Activated T-cell treated with anti-CD3 and anti-CD28 coated beads, Interleukin-2, amount 50 U/mL, for 72 hours (primary cell): ENCODE data around the gene NTN3. TPM values are rescaled to one million over a fixed set of nuclear protein-coding genes. Genes with fewer than 3 reads are reported as not detected.
A peak's percentile ranks its signal among the peaks of the same experiment; 100 is the strongest.

Experiments
- ATAC-seq, 2 donors: fragments of 150-1000 bp; cut with Tn5 transposase; replicated peaks in 1 of 2; 2 replicates each; pipeline ENCODE4 v1.10.0; 2021; ENCODE audit warnings: moderate library complexity in 2 of 2, mild to moderate bottlenecking in 1 of 2
- DNase-seq, 2 donors: peaks; one replicate each; pipeline ENCODE4 v3.0.0; 2021 to 2022; ENCODE audit warnings: mixed read lengths in 1 of 2
- H3K27ac Mint-ChIP-seq: one replicate; pipeline ENCODE4 v1.8.0; 2022; ENCODE audit warnings: mild to moderate bottlenecking, moderate library complexity, mixed read lengths
- H3K27me3 Mint-ChIP-seq: one replicate; pipeline ENCODE4 v1.8.0; 2022; ENCODE audit warnings: low read depth, mixed read lengths
- H3K36me3 Mint-ChIP-seq, 2 donors: one replicate each; pipeline ENCODE4 v1.8.0; 2022; ENCODE audit warnings: mixed read lengths in 2 of 2, mild to moderate bottlenecking in 1 of 2; ENCODE audit not compliant: insufficient read depth in 2 of 2
- H3K4me1 Mint-ChIP-seq: one replicate; pipeline ENCODE4 v1.8.0; 2022; ENCODE audit warnings: low read depth, mixed read lengths
- H3K4me3 Mint-ChIP-seq, 2 donors: one replicate each; pipeline ENCODE4 v1.8.0; 2022; ENCODE audit warnings: mild to moderate bottlenecking in 2 of 2, mixed read lengths in 2 of 2, moderate library complexity in 2 of 2
- H3K9me3 Mint-ChIP-seq, 2 donors: one replicate each; pipeline ENCODE4 v1.8.0; 2022; ENCODE audit warnings: mixed read lengths in 2 of 2
- total RNA-seq, 2 donors: library from RNA; stranded (reverse); gene quantifications; one replicate each; pipeline ENCODE4 v1.2.3, GENCODE V29; 2022

Gene NTN3
- total RNA-seq, 2 donors from 2014 or later: not detected

- ATAC-seq (no peak), DNase-seq (no peak)
- H3K9me3 Mint-ChIP-seq: no peaks in the 10 kb centered on the region
- peak overlapping the region; percentile 35 for H3K27ac Mint-ChIP-seq
- peaks cover 78% of the 10 kb centered on the region for H3K4me1 Mint-ChIP-seq
- no peaks in the 10 kb centered on the region for H3K27me3 Mint-ChIP-seq
- peak overlapping the region; percentile 88 to 92 for H3K4me3 Mint-ChIP-seq
- peaks cover 2 to 8% of the 10 kb centered on the region in 2 donors for H3K36me3 Mint-ChIP-seq
These were observed 45.5 kb downstream of the NTN3 start for GRCh38 chr16:2516391-2517240.

- Mint-ChIP-seq H3K4me3 (no peak overlapping the region), H3K36me3 (peaks cover 2 to 8% of the 10 kb centered on the region in 2 donors), H3K27me3 (no peaks in the 10 kb centered on the region), H3K9me3 (no peaks in the 10 kb centered on the region), H3K4me1 (peaks cover 67% of the 10 kb centered on the region), H3K27ac (no peak overlapping the region)
- no peak for DNase-seq
- ATAC-seq: no peak
These were observed 47.0 kb downstream of the NTN3 start for GRCh38 chr16:2517954-2518605.

DNA sequence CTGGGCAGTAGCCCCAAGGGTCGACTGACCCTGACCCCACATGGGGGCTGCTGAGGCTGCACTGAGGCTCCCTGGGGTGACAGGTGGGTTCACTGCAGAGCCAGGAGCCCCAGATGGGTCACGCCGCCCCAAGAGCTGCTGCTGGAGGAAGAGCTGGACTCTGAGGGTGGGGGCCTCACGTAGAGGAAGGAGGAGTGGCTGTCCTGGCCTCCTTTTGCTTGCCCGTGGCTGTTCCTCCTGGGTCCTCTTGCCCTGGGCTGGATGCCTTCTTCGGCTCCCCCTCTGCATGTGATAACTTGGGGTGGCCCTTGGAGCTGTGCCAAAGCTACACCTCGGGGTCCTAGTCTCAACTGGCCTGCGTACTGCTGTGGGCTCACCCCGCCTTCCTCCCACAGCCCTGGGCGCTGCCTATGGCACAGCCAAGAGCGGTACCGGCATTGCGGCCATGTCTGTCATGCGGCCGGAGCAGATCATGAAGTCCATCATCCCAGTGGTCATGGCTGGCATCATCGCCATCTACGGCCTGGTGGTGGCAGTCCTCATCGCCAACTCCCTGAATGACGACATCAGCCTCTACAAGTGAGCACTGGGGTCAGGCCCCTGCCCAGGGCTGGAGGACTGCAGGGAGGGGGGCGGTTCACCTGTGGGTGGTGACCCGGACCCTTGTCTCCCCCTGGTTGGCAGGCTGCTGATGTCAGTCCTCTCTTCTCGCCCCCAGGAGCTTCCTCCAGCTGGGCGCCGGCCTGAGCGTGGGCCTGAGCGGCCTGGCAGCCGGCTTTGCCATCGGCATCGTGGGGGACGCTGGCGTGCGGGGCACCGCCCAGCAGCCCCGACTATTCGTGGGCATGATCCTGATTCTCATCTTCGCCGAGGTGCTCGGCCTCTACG lies 48.0 kb downstream of the NTN3 start:
- no peaks in the 10 kb centered on the region for H3K27me3 Mint-ChIP-seq
- no peak for DNase-seq

GRCh38 chr16:2519711-2520080 lies 48.6 kb downstream of the NTN3 start:
- ATAC-seq: peak in 1 of 2 donors; percentile 8
- H3K36me3 Mint-ChIP-seq: peaks cover 2 to 8% of the 10 kb centered on the region in 2 donors
- peak overlapping the region; percentile 89 for H3K27ac Mint-ChIP-seq

More for the DNA sequence above, 48.0 kb downstream of the NTN3 start:
- ATAC-seq: no peak
- H3K9me3 Mint-ChIP-seq: no peaks in the 10 kb centered on the region
- peaks cover 65% of the 10 kb centered on the region for H3K4me1 Mint-ChIP-seq
- peak overlapping the region; percentile 80 to 84 for H3K4me3 Mint-ChIP-seq
- H3K36me3 Mint-ChIP-seq: peaks cover 2 to 8% of the 10 kb centered on the region in 2 donors
- H3K27ac Mint-ChIP-seq: peak overlapping the region; percentile 89

GRCh38 chr16:2520097-2520783 lies 49.1 kb downstream of the NTN3 start, which contains the start of gene AMDHD2:
AMDHD2 (plus strand) TSS chr16:2520371; CDS start chr16:2520459, 88 bp downstream.
- no peaks in the 10 kb centered on the region for H3K27me3 Mint-ChIP-seq
- H3K27ac Mint-ChIP-seq: peak within 1 kb of the TSS; percentile 89
- peaks cover 2 to 8% of the 10 kb centered on the region in 2 donors for H3K36me3 Mint-ChIP-seq
- peak within 1 kb of the TSS; percentile 82 to 93 for H3K4me3 Mint-ChIP-seq
- ATAC-seq (peak; percentile 78 to 80), DNase-seq (peak; percentile 92 to 94)
- no peaks in the 10 kb centered on the region for H3K9me3 Mint-ChIP-seq
- peaks cover 58% of the 10 kb centered on the region for H3K4me1 Mint-ChIP-seq

More at GRCh38 chr16:2519711-2520080, 48.6 kb downstream of the NTN3 start:
- no peak for DNase-seq
- Mint-ChIP-seq H3K4me1 (peaks cover 63% of the 10 kb centered on the region), H3K4me3 (peak overlapping the region; percentile 80 to 84), H3K9me3 (no peaks in the 10 kb centered on the region), H3K27me3 (no peaks in the 10 kb centered on the region)

GRCh38 chr16:2520784-2521531 lies 49.9 kb downstream of the NTN3 start:
- DNase-seq (peak; percentile 55 to 70), ATAC-seq (peak; percentile 44 to 56)
- Mint-ChIP-seq H3K36me3 (peaks cover 2 to 6% of the 10 kb centered on the region in 2 donors), H3K27me3 (no peaks in the 10 kb centered on the region), H3K4me1 (peaks cover 51% of the 10 kb centered on the region), H3K4me3 (peak overlapping the region; percentile 82 to 93), H3K27ac (peak overlapping the region; percentile 82), H3K9me3 (no peaks in the 10 kb centered on the region)

Other genes with a start within 250 kb of the NTN3 start
- 10 to 100 TPM; 22.1 to 24.3 TPM for gene E4F1, start 247.7 kb upstream of the NTN3 start, total RNA-seq
- gene DNASE1L2, start 234.9 kb upstream of the NTN3 start, total RNA-seq: 1 to 10 TPM; 1.1 TPM
- 100 to 1,000 TPM; 101 to 102 TPM for gene ECI1, start 219.7 kb upstream of the NTN3 start, total RNA-seq
- 100 to 1,000 TPM; 336 to 361 TPM for gene RNPS1, start 203.2 kb upstream of the NTN3 start, total RNA-seq
- 10 to 100 TPM; 13.7 to 14.6 TPM for gene ABCA3, start 130.6 kb upstream of the NTN3 start, total RNA-seq
- 10 to 100 TPM; 49.2 to 68.6 TPM for gene CCNF, start 41.9 kb upstream of the NTN3 start, total RNA-seq
- gene TEDC2, start 11.2 kb upstream of the NTN3 start, total RNA-seq: 10 to 100 TPM; 23.0 to 32.7 TPM
- gene TBC1D24, start 3.8 kb downstream of the NTN3 start, total RNA-seq: 10 to 100 TPM; 13.6 to 20.4 TPM
- 10 to 100 TPM; 94.2 to 94.8 TPM for gene ATP6V0C, start 42.7 kb downstream of the NTN3 start, total RNA-seq
- gene AMDHD2, start 49.1 kb downstream of the NTN3 start, total RNA-seq: 10 to 100 TPM; 28.2 to 33.8 TPM
- under 1 TPM in 1 of 2 donors, not detected in 1; 0.30 TPM for gene CEMP1, start 60.1 kb downstream of the NTN3 start, total RNA-seq
- gene PDPK1, start 66.7 kb downstream of the NTN3 start, total RNA-seq: 10 to 100 TPM; 53.0 to 53.8 TPM
- 10 to 100 TPM; 44.8 to 50.2 TPM for gene KCTD5, start 211.2 kb downstream of the NTN3 start, total RNA-seq
- gene PRSS27, start 248.9 kb downstream of the NTN3 start, total RNA-seq: 1 to 10 TPM; 7.6 to 8.8 TPM